ENCODE measurements around the gene VANGL2.

GRCh38 chr1:160403244-160403643 lies 2.9 kb downstream of the VANGL2 start:
- TF ChIP-seq POLR2AphosphoS5 (IDR thresholded peaks at IDR 0.05; ENCODE audit: low read depth, low read length) (no peak), TAF1 (IDR thresholded peaks at IDR 0.05; ENCODE audit: borderline replicate concordance, low read depth, low read length) (no peak), POLR2A (IDR thresholded peaks at IDR 0.05; ENCODE audit: low read depth, low read length) (no peak)
